ENCODE measurements around the gene KCNQ1OT1. TPM values are rescaled to one million over a fixed set of nuclear protein-coding genes. Genes with fewer than 3 reads are reported as not detected.
A peak's percentile ranks its signal among the peaks of the same experiment; 100 is the strongest.

Gene KCNQ1OT1
- total RNA-seq, 1 donor from 2014 or later: 7.0 TPM

DNA sequence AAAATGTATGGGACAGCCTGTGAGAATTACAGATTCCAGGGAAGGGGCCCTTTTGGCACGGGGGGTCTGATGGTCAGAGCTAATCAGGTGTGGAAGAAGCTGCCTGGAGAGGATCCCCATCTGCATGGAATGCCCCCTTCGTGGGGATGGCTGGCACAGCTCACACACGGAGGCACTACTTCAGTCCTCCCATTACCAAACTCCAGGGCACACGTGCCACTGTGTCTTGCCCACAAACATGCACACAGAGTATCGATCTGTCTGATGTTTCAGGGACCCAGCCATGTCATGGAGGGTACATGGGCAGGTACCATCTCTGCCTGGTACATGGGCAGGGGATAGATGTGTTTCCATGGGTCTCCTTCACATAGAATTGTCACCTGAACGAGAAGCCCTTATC, 14.7 kb downstream of the KCNQ1OT1 start:
- Mint-ChIP-seq H3K4me1 (ENCODE audit: unreplicated experiment) (peaks cover 14% of the 10 kb centered on the region), H3K36me3 (no peaks in the 10 kb centered on the region), H3K27ac (peak overlapping the region; percentile 21), H3K4me3 (no peak overlapping the region), H3K27me3 (no peaks in the 10 kb centered on the region), H3K9me3 (no peaks in the 10 kb centered on the region)
- DNase-seq (ENCODE audit: extremely low spot score, unreplicated experiment): no peak
- TF ChIP-seq, protein P1, sequence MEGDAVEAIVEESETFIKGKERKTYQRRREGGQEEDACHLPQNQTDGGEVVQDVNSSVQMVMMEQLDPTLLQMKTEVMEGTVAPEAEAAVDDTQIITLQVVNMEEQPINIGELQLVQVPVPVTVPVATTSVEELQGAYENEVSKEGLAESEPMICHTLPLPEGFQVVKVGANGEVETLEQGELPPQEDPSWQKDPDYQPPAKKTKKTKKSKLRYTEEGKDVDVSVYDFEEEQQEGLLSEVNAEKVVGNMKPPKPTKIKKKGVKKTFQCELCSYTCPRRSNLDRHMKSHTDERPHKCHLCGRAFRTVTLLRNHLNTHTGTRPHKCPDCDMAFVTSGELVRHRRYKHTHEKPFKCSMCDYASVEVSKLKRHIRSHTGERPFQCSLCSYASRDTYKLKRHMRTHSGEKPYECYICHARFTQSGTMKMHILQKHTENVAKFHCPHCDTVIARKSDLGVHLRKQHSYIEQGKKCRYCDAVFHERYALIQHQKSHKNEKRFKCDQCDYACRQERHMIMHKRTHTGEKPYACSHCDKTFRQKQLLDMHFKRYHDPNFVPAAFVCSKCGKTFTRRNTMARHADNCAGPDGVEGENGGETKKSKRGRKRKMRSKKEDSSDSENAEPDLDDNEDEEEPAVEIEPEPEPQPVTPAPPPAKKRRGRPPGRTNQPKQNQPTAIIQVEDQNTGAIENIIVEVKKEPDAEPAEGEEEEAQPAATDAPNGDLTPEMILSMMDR (conservative IDR thresholded peaks at IDR 0.05): no peak

DNA sequence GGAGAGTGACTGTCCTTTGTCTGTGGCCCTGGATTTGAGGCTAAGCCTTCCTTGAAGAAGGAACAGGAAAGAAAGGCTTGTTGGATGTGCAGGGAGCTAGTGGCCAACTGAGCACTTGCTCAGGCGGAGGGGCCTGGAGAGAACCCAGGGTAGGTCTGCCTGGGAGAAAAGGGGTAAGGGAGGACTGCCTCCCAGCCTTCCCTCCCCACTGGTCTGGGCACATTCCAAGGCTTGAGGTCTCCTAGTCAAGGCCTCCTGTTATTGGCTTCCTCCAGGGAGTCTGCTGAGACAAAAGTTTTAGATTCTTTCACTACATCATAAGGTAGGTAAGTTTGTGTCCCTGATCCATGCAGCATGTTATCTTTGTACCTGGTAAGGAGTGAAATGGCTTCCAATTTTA, 15.2 kb downstream of the KCNQ1OT1 start:
- no peak overlapping the region for H3K4me3 Mint-ChIP-seq
- DNase-seq (ENCODE audit: extremely low spot score, unreplicated experiment): no peak
- H3K27me3 Mint-ChIP-seq: no peaks in the 10 kb centered on the region
- TF ChIP-seq, protein P1 (conservative IDR thresholded peaks at IDR 0.05): no peak
- peak overlapping the region; percentile 21 for H3K27ac Mint-ChIP-seq
- H3K4me1 Mint-ChIP-seq (ENCODE audit: unreplicated experiment): peaks cover 12% of the 10 kb centered on the region
- peaks cover under 1% of the 10 kb centered on the region for H3K36me3 Mint-ChIP-seq
- H3K9me3 Mint-ChIP-seq: no peaks in the 10 kb centered on the region

DNA sequence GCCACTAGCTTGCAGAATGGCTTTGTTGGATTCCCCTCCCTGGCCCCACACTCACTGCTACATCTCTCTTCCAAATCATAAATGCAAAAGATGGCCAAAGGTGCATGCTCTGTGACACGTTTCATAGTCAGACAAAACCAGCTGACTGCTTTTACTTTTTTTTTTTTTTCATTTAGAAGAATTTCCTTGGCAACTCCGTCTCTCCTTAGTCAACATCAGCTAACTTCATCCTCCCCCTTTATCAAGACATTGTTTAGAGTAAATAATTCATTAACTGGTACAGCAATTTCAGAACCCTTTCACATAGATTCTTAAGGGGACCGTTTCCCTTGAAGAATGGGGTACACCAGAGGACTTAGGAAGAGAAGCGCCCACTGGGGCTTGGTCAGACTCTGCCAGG, 16.0 kb downstream of the KCNQ1OT1 start:
- TF ChIP-seq, protein P1 (conservative IDR thresholded peaks at IDR 0.05): no peak
- Mint-ChIP-seq H3K4me3 (no peak overlapping the region), H3K4me1 (ENCODE audit: unreplicated experiment) (peaks cover 15% of the 10 kb centered on the region), H3K9me3 (no peaks in the 10 kb centered on the region), H3K36me3 (peaks cover 3% of the 10 kb centered on the region), H3K27ac (no peak overlapping the region), H3K27me3 (no peaks in the 10 kb centered on the region)
- no peak for DNase-seq (ENCODE audit: extremely low spot score, unreplicated experiment)

DNA sequence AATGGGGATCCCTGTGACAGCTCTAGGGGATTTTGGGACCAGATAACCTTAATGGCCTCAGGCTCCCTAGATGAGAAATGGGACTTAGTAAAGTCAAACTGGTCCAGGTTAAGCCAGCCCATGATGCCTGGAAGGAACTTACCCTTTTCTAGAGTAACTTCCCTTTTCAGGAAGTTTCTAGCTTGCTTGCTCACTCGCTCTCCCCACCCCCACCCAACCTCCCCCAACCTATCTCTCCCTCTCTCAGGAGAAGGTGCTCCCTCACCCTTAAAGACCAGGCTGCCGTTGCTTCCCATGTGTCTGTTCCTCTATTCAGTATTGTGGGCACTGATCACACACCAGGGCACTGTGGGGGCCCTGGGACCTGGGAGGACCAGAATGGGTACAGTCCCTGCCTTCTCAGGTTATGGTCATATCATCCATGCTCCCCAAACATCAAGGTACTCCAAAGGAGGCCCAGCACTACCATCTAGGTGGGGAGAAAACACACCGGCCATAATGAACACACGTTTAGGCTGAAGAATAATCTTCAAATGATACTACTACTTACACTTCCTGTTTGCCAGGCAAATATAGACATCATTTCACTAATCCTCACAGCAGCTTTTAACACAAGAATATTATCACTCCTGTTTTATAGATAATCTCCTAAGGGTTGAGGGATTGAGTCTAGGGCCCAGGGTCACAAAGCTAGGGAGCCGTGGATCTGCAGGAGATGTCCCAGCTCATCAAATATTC, 18.2 kb downstream of the KCNQ1OT1 start:
- peaks cover 31% of the 10 kb centered on the region for H3K4me1 Mint-ChIP-seq (ENCODE audit: unreplicated experiment)
- H3K27ac Mint-ChIP-seq: no peak overlapping the region
- TF ChIP-seq, protein P1 (conservative IDR thresholded peaks at IDR 0.05): no peak
- H3K27me3 Mint-ChIP-seq: no peaks in the 10 kb centered on the region
- no peaks in the 10 kb centered on the region for H3K9me3 Mint-ChIP-seq
- peaks cover 11% of the 10 kb centered on the region for H3K36me3 Mint-ChIP-seq
- DNase-seq (ENCODE audit: extremely low spot score, unreplicated experiment): peak; percentile 7
- no peak overlapping the region for H3K4me3 Mint-ChIP-seq

DNA sequence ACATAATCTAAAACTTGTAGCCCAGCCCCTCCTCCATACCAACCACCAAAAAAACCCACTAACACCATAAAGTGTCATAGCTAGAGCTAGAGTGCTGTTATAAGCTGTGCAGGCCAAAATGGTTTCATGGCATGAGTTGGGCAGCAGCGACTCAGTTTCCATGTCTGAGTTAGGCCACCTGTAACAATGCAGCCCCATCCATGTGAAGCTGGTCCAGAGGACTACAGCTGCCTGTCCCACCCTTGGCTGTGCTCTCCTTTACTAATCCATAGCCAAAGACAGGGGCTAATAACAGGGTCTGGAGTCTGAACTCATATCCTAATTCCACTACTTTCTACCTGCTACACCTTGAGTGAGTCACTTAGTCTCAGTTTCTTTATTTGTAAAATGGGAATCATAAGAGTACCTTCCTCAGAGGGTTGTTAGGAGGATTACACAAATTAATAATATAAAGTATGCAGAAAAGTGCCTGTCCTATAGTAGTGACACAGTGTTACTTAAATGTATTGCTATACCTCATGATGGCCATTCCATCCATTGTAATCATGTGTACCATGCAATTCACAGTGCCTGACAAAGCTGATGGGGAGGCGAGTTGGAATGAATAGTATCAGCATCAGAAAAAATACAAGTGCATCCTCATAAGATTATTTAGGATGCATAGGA, 20.6 kb downstream of the KCNQ1OT1 start:
- Mint-ChIP-seq H3K36me3 (peaks cover 11% of the 10 kb centered on the region), H3K27ac (no peak overlapping the region), H3K4me1 (ENCODE audit: unreplicated experiment) (peaks cover 46% of the 10 kb centered on the region), H3K4me3 (no peak overlapping the region), H3K27me3 (no peaks in the 10 kb centered on the region), H3K9me3 (no peaks in the 10 kb centered on the region)
- TF ChIP-seq, protein P1 (conservative IDR thresholded peaks at IDR 0.05): no peak
- DNase-seq (ENCODE audit: extremely low spot score, unreplicated experiment): peak; percentile 29

All from type B pancreatic cell (in vitro differentiated cells).